ENCODE results near the gene HLA-G.
"Not testable (repeated sequence)": the region's sequence is repeated elsewhere in the genome, so short reads cannot be mapped to it uniquely, and the experiment has no call there.

DNA sequence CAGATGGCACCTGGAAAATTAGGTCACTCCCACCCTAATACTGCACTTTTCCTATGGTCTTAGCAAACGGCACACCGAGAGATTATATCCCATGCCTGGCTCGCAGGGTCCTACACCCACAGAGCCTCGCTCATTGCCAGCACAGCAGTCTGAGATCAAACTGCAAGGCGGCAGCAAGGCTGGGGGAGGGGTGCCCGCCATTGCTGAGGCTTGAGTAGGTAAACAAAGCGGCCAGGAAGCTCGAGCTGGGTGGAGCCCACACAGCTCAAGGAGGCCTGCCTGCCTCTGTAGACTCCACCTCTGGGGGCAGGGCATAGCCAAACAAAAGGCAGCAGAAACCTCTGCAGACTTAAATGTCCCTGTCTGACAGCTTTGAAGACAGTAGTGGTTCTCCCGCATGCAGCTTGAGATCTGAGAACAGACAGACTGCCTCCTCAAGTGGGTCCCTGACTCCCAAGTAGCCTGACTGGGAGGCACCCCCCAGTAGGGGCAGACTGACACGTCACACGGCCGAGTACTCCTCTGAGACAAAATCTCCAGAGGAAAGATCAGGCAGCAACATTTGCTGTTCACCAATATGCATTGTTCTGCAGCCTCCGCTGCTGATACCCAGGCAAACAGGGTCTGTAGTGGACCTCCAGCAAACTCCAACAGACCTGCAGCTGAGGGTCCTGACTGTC, 47.5 kb upstream of the HLA-G start:
- TF ChIP-seq, protein P1, sequence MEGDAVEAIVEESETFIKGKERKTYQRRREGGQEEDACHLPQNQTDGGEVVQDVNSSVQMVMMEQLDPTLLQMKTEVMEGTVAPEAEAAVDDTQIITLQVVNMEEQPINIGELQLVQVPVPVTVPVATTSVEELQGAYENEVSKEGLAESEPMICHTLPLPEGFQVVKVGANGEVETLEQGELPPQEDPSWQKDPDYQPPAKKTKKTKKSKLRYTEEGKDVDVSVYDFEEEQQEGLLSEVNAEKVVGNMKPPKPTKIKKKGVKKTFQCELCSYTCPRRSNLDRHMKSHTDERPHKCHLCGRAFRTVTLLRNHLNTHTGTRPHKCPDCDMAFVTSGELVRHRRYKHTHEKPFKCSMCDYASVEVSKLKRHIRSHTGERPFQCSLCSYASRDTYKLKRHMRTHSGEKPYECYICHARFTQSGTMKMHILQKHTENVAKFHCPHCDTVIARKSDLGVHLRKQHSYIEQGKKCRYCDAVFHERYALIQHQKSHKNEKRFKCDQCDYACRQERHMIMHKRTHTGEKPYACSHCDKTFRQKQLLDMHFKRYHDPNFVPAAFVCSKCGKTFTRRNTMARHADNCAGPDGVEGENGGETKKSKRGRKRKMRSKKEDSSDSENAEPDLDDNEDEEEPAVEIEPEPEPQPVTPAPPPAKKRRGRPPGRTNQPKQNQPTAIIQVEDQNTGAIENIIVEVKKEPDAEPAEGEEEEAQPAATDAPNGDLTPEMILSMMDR (IDR thresholded peaks at IDR 0.05), result not testable (repeated sequence)
- TF ChIP-seq POLR2A (IDR thresholded peaks at IDR 0.05), result not testable (repeated sequence)
